OCI-LY7 (cell line): ENCODE results near the gene MIS18A. TPM values are rescaled to one million over a fixed set of nuclear protein-coding genes. Genes with fewer than 3 reads are reported as not detected.

Experiments
- BruUV-seq: library from RNA; stranded (reverse); fragments of 400-500 nt; replicated peaks from 2 replicates; lab custom pipeline; 2021; lab: Mats Ljungman, UMichigan
- CTCF ChIA-PET: fragments of 300-600 bp; sonication (Branson Sonifier 250); formaldehyde crosslinking; loops from one replicate; lab custom pipeline; 2022; ENCODE audit warnings: antibody characterized with exemption; ENCODE audit not compliant: unreplicated experiment; lab: Charles Lee
- POLR2A ChIA-PET: fragments of 300-600 bp; sonication (Branson Sonifier 250); formaldehyde crosslinking; loops from one replicate; lab custom pipeline; 2022; ENCODE audit warnings: antibody characterized with exemption; lab: Charles Lee
- DNase-seq: peaks from one replicate; pipeline ENCODE4 v3.0.0-alpha.2; 2015; ENCODE audit warnings: low spot score
- H2AFZ ChIP-seq: fragments of 200-600 bp; sonication (generic), shearing (Covaris generic); 2 replicates; pipeline ENCODE4 v1.6.1; 2014; ENCODE audit warnings: mild to moderate bottlenecking, antibody characterized with exemption, low read length, moderate library complexity
- H3K27ac ChIP-seq: fragments of 200-600 bp; sonication (generic); 2 replicates; pipeline ENCODE4 v1.5.1; 2014; ENCODE audit warnings: mixed run types, low read depth, mild to moderate bottlenecking, moderate library complexity, low read length, inconsistent platforms; ENCODE audit not compliant: poor library complexity, severe bottlenecking
- H3K36me3 ChIP-seq: fragments of 200-600 bp; sonication (generic); 2 replicates; pipeline ENCODE4 v1.6.1; 2014; ENCODE audit warnings: mild to moderate bottlenecking, antibody characterized with exemption, low read length, moderate library complexity, mixed read lengths; ENCODE audit not compliant: insufficient read depth
- H3K4me1 ChIP-seq: fragments of 200-600 bp; sonication (generic); 2 replicates; pipeline ENCODE4 v1.5.1; 2014; ENCODE audit warnings: mild to moderate bottlenecking, low read length; ENCODE audit not compliant: insufficient read depth, poor library complexity, severe bottlenecking
- H3K4me2 ChIP-seq: fragments of 200-600 bp; sonication (generic); 2 replicates; pipeline ENCODE4 v1.6.1; 2014; ENCODE audit warnings: mild to moderate bottlenecking, low read length
- H3K4me3 ChIP-seq: fragments of 200-600 bp; sonication (generic); 2 replicates; pipeline ENCODE4 v1.5.1; 2014; ENCODE audit warnings: mild to moderate bottlenecking, low read depth, low read length; ENCODE audit not compliant: poor library complexity, severe bottlenecking
- H3K79me2 ChIP-seq: fragments of 200-600 bp; sonication (generic); 2 replicates; pipeline ENCODE4 v1.6.1; 2016; ENCODE audit warnings: low read depth, mild to moderate bottlenecking, low read length, moderate library complexity, mixed read lengths; ENCODE audit not compliant: insufficient read depth
- H3K9me2 ChIP-seq: fragments of 200-600 bp; sonication (generic); 2 replicates; pipeline ENCODE4 v1.6.1; 2016; ENCODE audit warnings: mild to moderate bottlenecking, low read length, mixed read lengths; ENCODE audit not compliant: insufficient read depth
- H3K9me3 ChIP-seq: fragments of 200-600 bp; sonication (generic); 2 replicates; pipeline ENCODE4 v1.6.1; 2014; ENCODE audit warnings: mild to moderate bottlenecking, mixed run types, low read length, mixed read lengths
- H4K20me1 ChIP-seq: fragments of 200-600 bp; sonication (generic); 2 replicates; pipeline ENCODE4 v1.6.1; 2014; ENCODE audit warnings: mild to moderate bottlenecking, antibody characterized with exemption, low read length, moderate library complexity, mixed read lengths; ENCODE audit not compliant: insufficient read depth
- CTCF ChIP-seq: fragments of 200-600 bp; sonication (generic); conservative IDR thresholded peaks from 2 replicates; pipeline ENCODE4 v1.5.1; 2014; ENCODE audit warnings: mild to moderate bottlenecking, antibody characterized with exemption, low read length, moderate library complexity, mixed read lengths
- EZH2phosphoT487 ChIP-seq: fragments of 200-600 bp; sonication (generic); IDR thresholded peaks from 2 replicates; pipeline ENCODE4 v1.6.1; 2018; ENCODE audit warnings: low read depth, borderline replicate concordance, mild to moderate bottlenecking, mixed run types, antibody characterized with exemption, low read length, moderate library complexity, mixed read lengths
- intact Hi-C: fragments of 100-400 bp; cut with micrococcal nuclease; formaldehyde crosslinking; loops from one replicate; pipeline ENCODE4 v1.10.0; 2022; ENCODE audit not compliant: unreplicated experiment
- total RNA-seq, 2 experiments: library from RNA; depleted of rRNA in 1 of 2; stranded (reverse); fragments of >200 nt in 1 of 2; shearing (Covaris generic) in 1 of 2; gene quantifications; 2 replicates each; pipeline ENCODE4 v1.2.3, GENCODE V29; 2014 to 2022

The MIS18A gene
- total RNA-seq, 2 experiments from 2014 or later = 25.2 to 53.0 TPM

- POLR2A ChIA-PET = no interaction called here
- TF ChIP-seq CTCF (no peak), EZH2phosphoT487 (no peak)
- peaks cover 98% of the 10 kb centered on the region for H3K36me3 ChIP-seq
Observed at GRCh38 chr21:32325706-32326105, 46.9 kb upstream of the MIS18A start.

GRCh38 chr21:32322676-32323075, 43.8 kb upstream of the MIS18A start:
- Histone ChIP-seq H3K36me3 (peaks cover 98% of the 10 kb centered on the region), H3K4me3 (no peak overlapping the region), H3K27ac (no peak overlapping the region), H3K4me1 (no peaks in the 10 kb centered on the region), H3K9me3 (no peaks in the 10 kb centered on the region), H3K79me2 (no peaks in the 10 kb centered on the region), H3K4me2 (no peak overlapping the region), H3K9me2 (no peaks in the 10 kb centered on the region), H2AFZ (no peak overlapping the region), H4K20me1 (no peaks in the 10 kb centered on the region)
- TF ChIP-seq CTCF (no peak), EZH2phosphoT487 (no peak)
- CTCF ChIA-PET = no interaction called here
- intact Hi-C loops = no loop called here
- POLR2A ChIA-PET = no interaction called here
- no TSS peak for BruUV-seq
- no peak for DNase-seq

More at GRCh38 chr21:32325706-32326105, 46.9 kb upstream of the MIS18A start:
- Histone ChIP-seq H3K4me2 (no peak overlapping the region), H3K27ac (no peak overlapping the region), H2AFZ (no peak overlapping the region), H3K9me3 (no peaks in the 10 kb centered on the region), H4K20me1 (no peaks in the 10 kb centered on the region), H3K4me1 (no peaks in the 10 kb centered on the region), H3K9me2 (no peaks in the 10 kb centered on the region), H3K4me3 (no peak overlapping the region), H3K79me2 (no peaks in the 10 kb centered on the region)
- no TSS peak for BruUV-seq
- CTCF ChIA-PET = no interaction called here
- intact Hi-C loops = no loop called here
- no peak for DNase-seq

GRCh38 chr21:32322103-32322502, 43.3 kb upstream of the MIS18A start:
- H3K27ac ChIP-seq = no peak overlapping the region
- no peaks in the 10 kb centered on the region for H3K79me2 ChIP-seq
- intact Hi-C loops = no loop called here
- POLR2A ChIA-PET = no interaction called here
- H2AFZ ChIP-seq = no peak overlapping the region
- H3K36me3 ChIP-seq = peaks cover 98% of the 10 kb centered on the region
- no peaks in the 10 kb centered on the region for H3K4me1 ChIP-seq
- TF ChIP-seq EZH2phosphoT487 = no peak
- TF ChIP-seq CTCF = no peak
- CTCF ChIA-PET = no interaction called here
- no peak overlapping the region for H3K4me2 ChIP-seq
- no peaks in the 10 kb centered on the region for H3K9me3 ChIP-seq
- no TSS peak for BruUV-seq
- DNase-seq = no peak
- no peak overlapping the region for H3K4me3 ChIP-seq
- no peaks in the 10 kb centered on the region for H4K20me1 ChIP-seq
- H3K9me2 ChIP-seq = no peaks in the 10 kb centered on the region
